ENCODE data around the gene SYT6. TPM values are rescaled to one million over a fixed set of nuclear protein-coding genes. Genes with fewer than 3 reads are reported as not detected.
A peak's percentile ranks its signal among the peaks of the same experiment; 100 is the strongest.

The SYT6 gene
- total and polyA plus RNA-seq, 7 donors = 0.03 to 0.81 (median 0.34) TPM

DNA sequence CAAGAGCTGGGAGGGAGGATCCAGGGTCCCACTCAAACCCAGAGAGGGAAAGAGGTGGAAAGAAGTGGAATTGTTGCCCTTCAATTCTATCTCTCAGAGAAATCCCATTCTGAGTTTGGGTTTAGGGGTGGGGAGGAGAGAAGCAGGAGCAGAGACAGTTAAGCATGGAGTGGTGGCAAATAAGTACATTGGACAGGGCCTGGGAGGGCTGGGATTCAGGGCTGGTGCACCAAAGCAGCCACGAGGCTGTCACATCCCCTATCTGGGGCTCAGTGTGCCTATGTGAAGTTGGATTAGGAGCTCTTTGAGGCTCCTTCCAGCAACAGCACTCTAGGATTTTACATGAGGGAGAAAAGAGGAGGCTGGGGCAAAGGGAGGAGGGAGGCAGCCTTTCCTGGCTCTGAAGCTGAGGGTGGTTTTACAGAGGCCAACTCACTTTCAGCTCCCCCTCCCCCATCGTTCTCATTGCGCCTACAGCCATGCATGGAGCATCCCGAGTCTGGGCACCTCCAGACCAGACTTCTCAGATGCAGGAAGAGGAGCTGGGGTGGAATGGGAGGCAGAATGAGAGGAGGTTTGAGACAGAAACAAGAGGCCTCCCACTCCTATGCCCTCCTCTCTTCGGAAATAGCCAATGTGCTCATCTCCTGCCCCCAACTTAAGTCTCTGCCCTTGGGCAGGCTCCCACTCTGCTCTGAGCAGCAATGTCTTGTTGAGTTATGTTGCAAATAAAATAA lies 3.0 kb upstream of the SYT6 start:
- Histone ChIP-seq H3K9me3 (no peaks in the 10 kb centered on the region), H3K4me3 (no peak overlapping the region), H3K27me3 (ENCODE audit: insufficient read depth in 3 of 3, low read length in 2 of 3) (peaks cover 0 to 49% (median 37%) of the 10 kb centered on the region in 3 donors), H3K27ac (no peak overlapping the region), H3K4me1 (peaks cover 20% of the 10 kb centered on the region), H3K36me3 (ENCODE audit: insufficient read depth in 1 of 2, low read depth in 1 of 2) (no peaks in the 10 kb centered on the region)
- no peak for ATAC-seq
- TF ChIP-seq, protein P1, sequence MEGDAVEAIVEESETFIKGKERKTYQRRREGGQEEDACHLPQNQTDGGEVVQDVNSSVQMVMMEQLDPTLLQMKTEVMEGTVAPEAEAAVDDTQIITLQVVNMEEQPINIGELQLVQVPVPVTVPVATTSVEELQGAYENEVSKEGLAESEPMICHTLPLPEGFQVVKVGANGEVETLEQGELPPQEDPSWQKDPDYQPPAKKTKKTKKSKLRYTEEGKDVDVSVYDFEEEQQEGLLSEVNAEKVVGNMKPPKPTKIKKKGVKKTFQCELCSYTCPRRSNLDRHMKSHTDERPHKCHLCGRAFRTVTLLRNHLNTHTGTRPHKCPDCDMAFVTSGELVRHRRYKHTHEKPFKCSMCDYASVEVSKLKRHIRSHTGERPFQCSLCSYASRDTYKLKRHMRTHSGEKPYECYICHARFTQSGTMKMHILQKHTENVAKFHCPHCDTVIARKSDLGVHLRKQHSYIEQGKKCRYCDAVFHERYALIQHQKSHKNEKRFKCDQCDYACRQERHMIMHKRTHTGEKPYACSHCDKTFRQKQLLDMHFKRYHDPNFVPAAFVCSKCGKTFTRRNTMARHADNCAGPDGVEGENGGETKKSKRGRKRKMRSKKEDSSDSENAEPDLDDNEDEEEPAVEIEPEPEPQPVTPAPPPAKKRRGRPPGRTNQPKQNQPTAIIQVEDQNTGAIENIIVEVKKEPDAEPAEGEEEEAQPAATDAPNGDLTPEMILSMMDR (IDR thresholded peaks at IDR 0.05) = no peak
- no peak for DNase-seq
- intact Hi-C loops (cut with DNase I) = loop anchor here in 1 of 2 donors (5.0 to 10.0 kb wide), 2 partner anchors 122 to 126 kb away; no protein-coding TSS in a partner anchor
- WGBS, 3 donors = 38 to 47% (median 40%) methylated on average over 5 of the region's 5 CpGs

GRCh38 chr1:114155706-114156105 lies 2.0 kb upstream of the SYT6 start:
- no peak for ATAC-seq
- intact Hi-C loops (cut with DNase I) = loop anchor here in 1 of 2 donors (5.0 to 10.0 kb wide), 2 partner anchors 121 to 127 kb away; no protein-coding TSS in a partner anchor
- no peaks in the 10 kb centered on the region for H3K36me3 ChIP-seq (ENCODE audit: insufficient read depth in 1 of 2, low read depth in 1 of 2)
- no peaks in the 10 kb centered on the region for H3K9me3 ChIP-seq
- H3K4me3 ChIP-seq = no peak overlapping the region
- peaks cover 0 to 55% (median 42%) of the 10 kb centered on the region in 3 donors for H3K27me3 ChIP-seq (ENCODE audit: insufficient read depth in 3 of 3, low read length in 2 of 3)
- TF ChIP-seq, protein P1 (IDR thresholded peaks at IDR 0.05) = no peak
- H3K4me1 ChIP-seq = peaks cover 20% of the 10 kb centered on the region
- DNase-seq = no peak
- WGBS, 3 donors = 67% methylated on average over 8 of the region's 8 CpGs
- H3K27ac ChIP-seq = no peak overlapping the region

- TF ChIP-seq, protein P1 (IDR thresholded peaks at IDR 0.05) = no peak
- peaks cover 0 to 60% (median 42%) of the 10 kb centered on the region in 3 donors for H3K27me3 ChIP-seq (ENCODE audit: insufficient read depth in 3 of 3, low read length in 2 of 3)
- 4 to 6% (median 4%) methylated on average over 19 of the region's 19 CpGs for WGBS, 3 donors
- intact Hi-C loops (cut with DNase I) = loop anchor here in 1 of 2 donors (5.0 to 10.0 kb wide), 3 partner anchors 120 to 173 kb away; no protein-coding TSS in a partner anchor
- ATAC-seq = peak; percentile 17 to 61 (median 36)
- no peak overlapping the region for H3K27ac ChIP-seq
- H3K4me3 ChIP-seq = peak overlapping the region; percentile 31
- H3K4me1 ChIP-seq = peaks cover 20% of the 10 kb centered on the region
- no peaks in the 10 kb centered on the region for H3K36me3 ChIP-seq (ENCODE audit: insufficient read depth in 1 of 2, low read depth in 1 of 2)
- H3K9me3 ChIP-seq = no peaks in the 10 kb centered on the region
- peak in 1 of 2 donors; percentile 55 for DNase-seq
Observed at GRCh38 chr1:114154963-114155322, 1.3 kb upstream of the SYT6 start.

DNA sequence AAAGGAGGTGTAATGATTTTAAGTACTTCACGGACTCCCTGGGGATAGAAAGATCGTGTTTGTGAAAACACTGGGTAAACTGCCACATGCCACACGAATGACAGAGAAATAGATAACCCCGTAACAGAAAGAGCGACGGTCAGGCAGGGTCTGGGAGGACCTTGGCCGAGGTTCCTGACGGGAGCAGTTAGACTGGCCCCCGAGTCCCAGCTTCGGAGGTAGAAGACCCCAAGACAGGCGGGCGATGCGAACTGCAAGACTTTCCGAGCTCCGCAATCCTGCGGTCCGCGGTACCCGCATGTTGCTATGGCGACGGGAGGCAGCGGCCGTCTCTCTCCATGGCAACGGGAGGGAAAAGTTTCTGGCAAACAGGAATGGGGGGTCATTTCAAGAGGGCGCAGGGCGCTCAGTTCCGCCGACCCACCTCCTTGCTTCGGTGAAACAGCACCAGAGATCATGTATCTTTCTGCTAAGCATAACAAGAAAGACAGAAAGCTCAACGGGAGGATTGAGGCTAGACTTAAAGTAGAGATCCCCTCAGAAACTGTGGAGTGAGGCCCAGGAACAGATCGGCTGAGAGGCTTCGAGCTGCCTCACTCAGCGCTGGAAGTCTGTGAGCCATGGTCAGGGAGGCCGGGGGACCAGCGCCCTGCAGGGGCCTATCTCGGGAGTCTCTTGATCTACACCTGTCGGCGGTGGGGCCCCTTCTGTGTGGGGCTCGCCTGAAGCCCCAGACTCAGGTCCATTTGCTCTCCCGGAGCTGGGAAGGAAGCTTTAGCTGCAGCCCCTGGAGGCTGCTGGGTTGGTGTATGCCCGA lies 685 bp upstream of the SYT6 start:
- no peak overlapping the region for H3K27ac ChIP-seq
- ATAC-seq = peak in 3 of 4 donors; percentile 18 to 22 (median 19)
- H3K4me3 ChIP-seq = peak overlapping the region; percentile 67
- H3K4me1 ChIP-seq = peaks cover 20% of the 10 kb centered on the region
- peak in 1 of 2 donors; percentile 58 for DNase-seq
- WGBS, 3 donors = 2 to 4% (median 4%) methylated on average over 41 of the region's 41 CpGs
- intact Hi-C loops (cut with DNase I) = loop anchor here in 1 of 2 donors (5.0 to 10.0 kb wide), 2 partner anchors 120 to 172 kb away; no protein-coding TSS in a partner anchor
- TF ChIP-seq, protein P1 (IDR thresholded peaks at IDR 0.05) = no peak
- peaks cover under 1 to 62% (median 42%) of the 10 kb centered on the region in 3 donors for H3K27me3 ChIP-seq (ENCODE audit: insufficient read depth in 3 of 3, low read length in 2 of 3)
- H3K9me3 ChIP-seq = no peaks in the 10 kb centered on the region
- no peaks in the 10 kb centered on the region for H3K36me3 ChIP-seq (ENCODE audit: insufficient read depth in 1 of 2, low read depth in 1 of 2)
